Measurements from ENCODE around the gene SYT13. TPM values are rescaled to one million over a fixed set of nuclear protein-coding genes. Genes with fewer than 3 reads are reported as not detected.
A peak's percentile ranks its signal among the peaks of the same experiment; 100 is the strongest.

Gene SYT13
- polyA plus RNA-seq, 3 donors = 10.5 to 14.4 (median 11.5) TPM

DNA sequence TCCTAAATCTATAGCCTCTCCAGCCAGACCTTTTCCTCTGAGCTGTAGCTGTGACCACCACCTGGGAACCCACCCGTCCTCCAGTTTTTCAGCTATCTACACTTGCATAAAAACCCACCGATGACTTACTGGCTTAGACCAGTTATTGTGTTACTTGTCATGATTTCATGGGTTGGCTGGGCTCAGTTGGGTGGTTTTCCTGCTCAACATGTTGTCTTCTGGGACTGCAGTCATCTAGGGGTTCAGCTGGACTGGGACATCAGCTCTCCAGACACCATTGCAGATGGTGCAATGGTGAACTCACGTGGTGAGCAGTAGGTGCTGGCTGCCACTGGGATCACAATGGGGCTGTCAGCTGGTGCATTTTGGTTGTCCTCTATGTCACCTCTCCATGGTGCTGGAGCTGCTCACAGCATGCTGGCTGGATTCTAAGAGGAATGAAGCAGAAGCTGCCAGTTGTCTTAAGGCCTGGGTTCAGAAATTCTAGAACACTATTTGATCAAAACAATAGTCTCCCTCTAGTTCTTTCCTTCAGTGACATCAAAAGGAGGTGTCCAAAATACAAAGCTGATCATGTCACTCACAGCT, 1.3 kb upstream of the SYT13 start:
- DNase-seq (ENCODE audit: extremely low read depth in 1 of 11, low read depth in 9 of 11, low spot score in 4 of 11) = no peak

GRCh38 chr11:45285250-45285828, 802 bp downstream of the SYT13 start:
- no peak for DNase-seq (ENCODE audit: extremely low read depth in 1 of 11, low read depth in 9 of 11, low spot score in 4 of 11)

DNA sequence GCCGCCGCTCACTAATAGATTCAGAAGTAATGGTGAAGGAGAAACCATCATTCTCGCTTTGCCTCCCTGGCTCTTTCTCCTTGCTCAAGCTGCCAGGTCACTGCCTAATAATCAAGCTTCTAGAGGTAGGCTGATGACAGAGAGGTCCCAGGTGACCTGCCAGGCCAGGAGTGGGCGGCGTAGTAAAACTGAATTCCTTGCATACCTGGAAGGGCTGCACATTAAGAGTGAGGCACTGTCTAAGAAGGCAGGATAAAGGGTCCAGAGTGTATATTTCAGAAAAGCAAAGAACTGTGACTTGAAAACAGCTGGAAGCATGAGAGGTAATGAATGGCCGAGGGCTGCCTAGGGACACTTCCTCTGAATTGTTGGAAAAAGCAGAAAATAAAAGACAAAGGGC, 4.1 kb downstream of the SYT13 start:
- peak in 1 of 11 donors; percentile 25 for DNase-seq (ENCODE audit: extremely low read depth in 1 of 11, low read depth in 9 of 11, low spot score in 4 of 11)

DNA sequence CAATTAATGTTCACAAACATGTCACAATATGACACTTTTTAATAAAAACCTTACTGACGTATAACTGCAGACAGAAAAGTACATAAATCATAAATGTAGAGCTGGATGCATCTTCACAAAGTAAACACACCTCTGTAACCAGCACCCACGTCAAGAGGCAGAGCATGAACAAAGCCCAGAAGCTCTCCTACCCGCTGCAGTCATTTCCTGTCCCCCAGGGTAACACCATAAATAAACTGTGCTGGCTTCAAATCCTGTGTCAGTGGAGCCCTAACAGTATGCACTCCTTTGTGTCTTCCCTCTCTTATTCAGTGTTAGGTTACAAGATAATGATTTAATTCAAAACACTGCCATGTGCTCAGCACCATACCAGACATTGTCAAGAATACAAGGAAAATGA, 5.7 kb downstream of the SYT13 start:
- no peak for DNase-seq (ENCODE audit: extremely low read depth in 1 of 11, low read depth in 9 of 11, low spot score in 4 of 11)

GRCh38 chr11:45279645-45280044, 6.5 kb downstream of the SYT13 start:
- DNase-seq (ENCODE audit: extremely low read depth in 1 of 11, low read depth in 9 of 11, low spot score in 4 of 11) = no peak

GRCh38 chr11:45278714-45279113, 7.4 kb downstream of the SYT13 start:
- DNase-seq (ENCODE audit: extremely low read depth in 1 of 11, low read depth in 9 of 11, low spot score in 4 of 11) = no peak

DNA sequence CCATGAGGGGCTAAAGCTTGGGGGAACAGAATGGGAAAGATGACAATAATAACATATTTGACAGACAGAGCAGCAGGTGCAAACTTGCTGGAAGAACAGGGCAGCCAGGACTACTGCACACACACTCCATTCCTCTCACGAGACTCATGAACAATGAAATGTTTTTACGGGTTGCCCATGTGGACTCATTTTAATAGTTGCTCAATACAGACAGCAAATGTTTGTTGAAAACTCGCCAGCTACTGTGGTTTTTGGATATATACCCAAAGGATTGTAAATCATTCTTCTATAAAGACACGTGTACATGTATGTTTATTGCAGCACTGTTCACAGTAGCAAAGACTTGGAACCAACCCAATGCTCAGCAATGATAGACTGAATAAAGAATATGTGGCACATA, 10.3 kb downstream of the SYT13 start:
- DNase-seq (ENCODE audit: extremely low read depth in 1 of 11, low read depth in 9 of 11, low spot score in 4 of 11) = no peak

GRCh38 chr11:45274206-45274605, 11.9 kb downstream of the SYT13 start:
- no peak for DNase-seq (ENCODE audit: extremely low read depth in 1 of 11, low read depth in 9 of 11, low spot score in 4 of 11)

GRCh38 chr11:45273509-45273908, 12.6 kb downstream of the SYT13 start:
- DNase-seq (ENCODE audit: extremely low read depth in 1 of 11, low read depth in 9 of 11, low spot score in 4 of 11) = no peak

- no peak for DNase-seq (ENCODE audit: extremely low read depth in 1 of 11, low read depth in 9 of 11, low spot score in 4 of 11)
Measured at GRCh38 chr11:45272701-45273100, 13.4 kb downstream of the SYT13 start.

DNA sequence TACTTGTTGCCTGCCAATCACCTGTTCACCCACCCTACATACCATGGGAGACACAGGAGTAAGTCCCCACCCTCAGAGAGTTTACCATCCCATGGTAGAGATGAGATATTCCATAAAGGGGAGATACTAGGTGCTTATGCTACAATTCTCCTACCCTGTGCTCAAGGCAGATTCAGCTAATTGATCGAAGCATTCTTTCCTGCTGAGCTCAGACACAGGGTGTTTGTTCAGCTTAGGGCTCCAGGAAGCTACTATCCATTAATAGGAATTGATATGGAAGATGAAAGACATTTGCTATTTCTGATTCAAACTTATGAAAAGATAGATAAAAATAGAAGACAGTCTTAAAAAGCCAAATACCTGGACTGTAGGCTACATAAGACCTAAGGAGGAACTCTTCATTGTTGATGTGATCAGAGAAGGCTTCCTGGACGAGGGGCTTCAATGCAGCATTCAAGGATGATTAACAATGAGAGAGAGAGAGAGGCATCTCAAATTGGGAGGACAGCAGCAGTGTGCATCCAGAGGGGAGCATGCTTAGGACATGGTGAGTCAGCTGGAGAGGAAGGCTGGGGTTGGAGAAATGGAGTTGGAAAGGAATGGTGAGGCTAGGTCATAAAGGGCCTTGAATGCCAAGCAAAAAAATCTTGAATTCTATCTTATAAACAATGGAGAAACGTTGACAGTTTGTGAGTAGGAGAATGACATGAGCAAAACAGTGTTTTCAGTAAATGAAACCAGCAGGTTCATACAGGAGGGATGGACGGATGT, 15.0 kb downstream of the SYT13 start:
- no peak for DNase-seq (ENCODE audit: extremely low read depth in 1 of 11, low read depth in 9 of 11, low spot score in 4 of 11)

GRCh38 chr11:45269678-45270077, 16.5 kb downstream of the SYT13 start:
- no peak for DNase-seq (ENCODE audit: extremely low read depth in 1 of 11, low read depth in 9 of 11, low spot score in 4 of 11)

GRCh38 chr11:45267652-45268299, 18.4 kb downstream of the SYT13 start:
- no peak for DNase-seq (ENCODE audit: extremely low read depth in 1 of 11, low read depth in 9 of 11, low spot score in 4 of 11)

- no peak for DNase-seq (ENCODE audit: extremely low read depth in 1 of 11, low read depth in 9 of 11, low spot score in 4 of 11)
Measured at GRCh38 chr11:45267052-45267451, 19.1 kb downstream of the SYT13 start.

- DNase-seq (ENCODE audit: extremely low read depth in 1 of 11, low read depth in 9 of 11, low spot score in 4 of 11) = no peak
Measured at GRCh38 chr11:45266676-45267020, 19.5 kb downstream of the SYT13 start.

GRCh38 chr11:45265969-45266675, 20.0 kb downstream of the SYT13 start:
- DNase-seq (ENCODE audit: extremely low read depth in 1 of 11, low read depth in 9 of 11, low spot score in 4 of 11) = no peak

DNA sequence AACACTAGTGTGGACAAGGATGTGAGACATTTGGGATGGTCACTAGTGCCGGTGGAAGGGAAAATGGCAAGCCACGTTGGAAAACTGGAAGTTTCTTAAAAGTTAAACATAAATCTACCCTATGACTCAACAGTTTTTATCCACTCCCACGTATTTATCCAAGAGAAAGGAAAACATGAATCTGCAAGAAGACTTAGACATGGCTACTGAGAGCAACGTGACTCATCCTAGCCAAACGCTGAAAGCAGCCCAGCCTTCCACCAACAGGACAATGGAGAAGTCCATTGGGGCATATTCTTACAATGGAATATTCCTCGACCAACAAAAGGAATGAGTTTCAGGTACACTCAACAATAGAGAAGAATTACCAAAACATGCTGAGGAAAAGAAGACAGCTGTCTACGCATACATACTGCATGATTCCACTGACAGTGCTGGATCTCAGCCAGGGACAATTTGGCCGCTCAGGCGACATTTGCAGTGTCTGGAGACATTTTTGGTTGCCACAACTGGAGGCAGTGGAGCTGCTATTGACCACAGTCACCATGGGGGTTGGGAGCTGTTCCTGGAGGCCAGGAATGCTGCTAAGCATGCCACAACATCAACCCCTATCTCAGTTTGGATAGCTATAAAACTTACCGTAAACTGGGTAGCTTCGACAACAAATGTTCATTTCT, 21.2 kb downstream of the SYT13 start:
- DNase-seq (ENCODE audit: extremely low read depth in 1 of 11, low read depth in 9 of 11, low spot score in 4 of 11) = no peak

GRCh38 chr11:45263773-45264172, 22.4 kb downstream of the SYT13 start:
- no peak for DNase-seq (ENCODE audit: extremely low read depth in 1 of 11, low read depth in 9 of 11, low spot score in 4 of 11)

GRCh38 chr11:45262900-45263299, 23.2 kb downstream of the SYT13 start:
- DNase-seq (ENCODE audit: extremely low read depth in 1 of 11, low read depth in 9 of 11, low spot score in 4 of 11) = no peak
